ENCODE measurements around the gene ERC2. TPM values are rescaled to one million over a fixed set of nuclear protein-coding genes. Genes with fewer than 3 reads are reported as not detected.

ERC2 gene
- total RNA-seq, 1 donor from 2014 or later: 0.99 TPM

GRCh38 chr3:55554634-55555425 is 913.4 kb downstream of the ERC2 start:
- Histone ChIP-seq H3K9me3 (replicated peaks) (no peaks in the 10 kb centered on the region), H3K4me3 (no peak overlapping the region), H3K4me1 (peaks cover 19% of the 10 kb centered on the region), H3K27ac (replicated peaks) (no peak overlapping the region), H3K36me3 (no peaks in the 10 kb centered on the region), H3K27me3 (ENCODE audit: low read depth) (no peaks in the 10 kb centered on the region)
- TF ChIP-seq CTCF (IDR thresholded peaks at IDR 0.05; ENCODE audit: borderline replicate concordance): no peak
- DNase-seq: no peak
- intact Hi-C loops (cut with micrococcal nuclease): no loop called here

- Histone ChIP-seq H3K27ac (replicated peaks) (no peak overlapping the region), H3K27me3 (ENCODE audit: low read depth) (peaks cover 5% of the 10 kb centered on the region), H3K9me3 (replicated peaks) (no peaks in the 10 kb centered on the region), H3K4me1 (peaks cover 4% of the 10 kb centered on the region), H3K4me3 (no peak overlapping the region), H3K36me3 (no peaks in the 10 kb centered on the region)
- no peak for TF ChIP-seq CTCF (IDR thresholded peaks at IDR 0.05; ENCODE audit: borderline replicate concordance)
- no peak for DNase-seq
- intact Hi-C loops (cut with micrococcal nuclease): no loop called here
These were observed 916.6 kb downstream of the ERC2 start for GRCh38 chr3:55551644-55552043.

GRCh38 chr3:55549177-55549576 is 919.1 kb downstream of the ERC2 start:
- DNase-seq: no peak

GRCh38 chr3:55546866-55547669 is 921.2 kb downstream of the ERC2 start:
- Histone ChIP-seq H3K4me3 (no peak overlapping the region), H3K9me3 (replicated peaks) (no peaks in the 10 kb centered on the region), H3K27ac (replicated peaks) (no peak overlapping the region), H3K27me3 (ENCODE audit: low read depth) (peaks cover 5% of the 10 kb centered on the region), H3K4me1 (no peaks in the 10 kb centered on the region), H3K36me3 (no peaks in the 10 kb centered on the region)
- no peak for TF ChIP-seq CTCF (IDR thresholded peaks at IDR 0.05; ENCODE audit: borderline replicate concordance)
- DNase-seq: no peak
- intact Hi-C loops (cut with micrococcal nuclease): no loop called here

More at GRCh38 chr3:55549177-55549576, 919.1 kb downstream of the ERC2 start:
- no peaks in the 10 kb centered on the region for H3K9me3 ChIP-seq (replicated peaks)
- intact Hi-C loops (cut with micrococcal nuclease): no loop called here
- no peak overlapping the region for H3K27ac ChIP-seq (replicated peaks)
- TF ChIP-seq CTCF (IDR thresholded peaks at IDR 0.05; ENCODE audit: borderline replicate concordance): peak; percentile 12
- no peak overlapping the region for H3K4me3 ChIP-seq
- no peaks in the 10 kb centered on the region for H3K4me1 ChIP-seq
- peaks cover 5% of the 10 kb centered on the region for H3K27me3 ChIP-seq (ENCODE audit: low read depth)
- H3K36me3 ChIP-seq: no peaks in the 10 kb centered on the region

- Histone ChIP-seq H3K27me3 (ENCODE audit: low read depth) (peaks cover 12% of the 10 kb centered on the region), H3K4me3 (no peak overlapping the region), H3K4me1 (no peaks in the 10 kb centered on the region), H3K9me3 (replicated peaks) (no peaks in the 10 kb centered on the region), H3K36me3 (no peaks in the 10 kb centered on the region), H3K27ac (replicated peaks) (no peak overlapping the region)
- intact Hi-C loops (cut with micrococcal nuclease): no loop called here
- DNase-seq: no peak
- no peak for TF ChIP-seq CTCF (IDR thresholded peaks at IDR 0.05; ENCODE audit: borderline replicate concordance)
These were observed 922.3 kb downstream of the ERC2 start for GRCh38 chr3:55545995-55546394.
